Activated T-cell treated with anti-CD3 and anti-CD28 coated beads, Interleukin-2, amount 50 U/mL, for 48 hours (primary cell): ENCODE results near the gene FMN1.

ENCODE experiments used
- DNase-seq, 2 experiments: peaks; one replicate each; pipeline ENCODE4 v3.0.0-alpha.2; 2020

FMN1 gene

DNA sequence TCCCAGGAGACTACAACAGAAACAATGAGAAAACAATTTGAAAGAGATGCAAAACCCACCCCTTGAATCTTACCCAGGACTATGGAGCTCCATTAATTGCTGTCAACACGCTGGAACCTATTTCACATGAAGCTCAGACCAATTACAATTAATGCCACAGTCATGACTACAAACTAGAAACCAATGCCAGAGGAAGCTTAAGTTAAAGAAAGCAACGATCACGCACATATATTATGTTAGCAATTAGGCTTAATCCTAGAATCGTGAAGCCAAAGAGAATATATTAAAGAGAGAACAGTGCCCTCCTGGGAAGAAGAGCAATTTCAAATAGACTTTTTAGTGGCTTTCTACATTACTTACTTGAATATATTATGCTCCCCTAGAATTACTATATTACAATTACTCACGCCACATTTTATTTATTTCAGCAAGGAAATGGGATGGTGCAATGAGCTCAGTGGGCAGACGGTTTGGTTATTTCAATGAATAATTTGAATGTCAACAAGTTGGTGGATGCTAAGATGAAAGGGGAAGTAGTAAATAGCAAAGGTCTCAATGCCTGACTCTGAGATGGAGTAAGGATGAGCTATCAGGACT is 351.2 kb downstream of the FMN1 start:
- DNase-seq = no peak

DNA sequence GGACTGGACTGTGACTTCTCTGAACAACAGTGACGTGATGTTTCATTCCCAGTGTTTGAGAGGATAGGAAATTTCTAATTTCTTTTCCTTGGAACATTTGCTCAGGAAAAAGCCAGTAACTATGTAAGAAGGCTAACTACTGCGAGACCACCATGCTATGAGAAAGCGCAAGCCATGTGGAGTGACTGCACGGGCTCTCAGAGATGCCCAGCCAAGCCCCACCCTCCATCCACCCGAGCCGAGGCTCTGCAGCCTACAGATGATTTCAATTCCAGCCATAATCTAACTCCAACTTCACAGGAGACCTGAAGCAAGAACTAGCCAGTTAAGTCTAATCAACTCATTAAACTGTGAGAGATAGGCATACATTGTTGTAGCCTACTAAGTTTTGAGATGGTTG is 352.4 kb downstream of the FMN1 start:
- no peak for DNase-seq

DNA sequence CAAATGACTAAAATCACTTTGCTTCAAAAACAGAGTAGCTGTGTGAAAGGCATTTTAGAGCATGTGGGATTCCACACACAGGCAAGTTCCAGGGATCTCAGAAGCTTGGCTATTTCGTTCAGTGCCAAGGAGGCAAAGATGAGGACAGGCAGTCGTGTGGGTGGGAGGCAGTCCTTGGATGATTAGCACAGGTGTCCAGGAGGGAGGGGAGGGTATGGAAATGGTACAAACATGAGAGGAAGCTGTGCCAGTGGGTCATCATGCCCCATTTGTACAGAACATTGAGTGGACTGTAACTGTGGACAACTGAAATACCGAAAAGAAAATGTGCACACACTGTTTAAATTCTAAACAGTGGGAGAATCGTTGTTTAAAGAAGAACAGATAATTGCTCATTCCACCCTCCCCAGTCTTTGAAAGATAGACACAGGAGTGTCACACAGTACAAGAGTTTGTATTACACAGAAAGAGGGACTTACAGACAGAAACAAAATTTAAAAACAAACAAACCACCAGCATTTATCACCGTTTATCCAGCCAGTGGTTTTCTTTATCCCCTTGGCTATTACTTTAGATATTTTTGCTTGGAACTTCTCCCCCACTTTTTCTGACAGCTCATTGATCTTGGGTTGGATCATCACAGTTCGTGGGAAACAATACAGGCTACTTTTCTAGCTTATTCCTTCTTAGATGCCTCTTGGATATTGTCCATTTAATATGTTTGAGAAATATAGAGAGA is 353.8 kb downstream of the FMN1 start:
- no peak for DNase-seq

DNA sequence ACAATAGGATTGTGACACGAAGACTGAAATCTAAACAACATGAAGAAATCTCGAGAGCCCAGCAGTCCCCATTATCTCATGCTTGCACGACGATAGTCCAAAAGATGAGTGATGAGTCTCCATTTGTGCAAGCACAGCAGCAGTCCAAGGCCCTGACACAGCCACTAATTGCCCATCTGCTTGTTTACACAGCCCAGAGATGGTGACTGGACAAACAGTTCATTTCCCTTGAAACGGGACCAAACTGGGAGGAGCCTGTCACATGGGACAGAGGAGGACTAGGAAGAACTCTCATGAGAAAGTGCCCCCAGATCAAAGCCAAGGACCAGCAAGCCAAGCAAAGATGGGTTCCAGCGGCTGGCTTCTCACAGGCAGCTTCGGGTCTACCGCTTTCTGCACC is 355.7 kb downstream of the FMN1 start:
- no peak for DNase-seq

DNA sequence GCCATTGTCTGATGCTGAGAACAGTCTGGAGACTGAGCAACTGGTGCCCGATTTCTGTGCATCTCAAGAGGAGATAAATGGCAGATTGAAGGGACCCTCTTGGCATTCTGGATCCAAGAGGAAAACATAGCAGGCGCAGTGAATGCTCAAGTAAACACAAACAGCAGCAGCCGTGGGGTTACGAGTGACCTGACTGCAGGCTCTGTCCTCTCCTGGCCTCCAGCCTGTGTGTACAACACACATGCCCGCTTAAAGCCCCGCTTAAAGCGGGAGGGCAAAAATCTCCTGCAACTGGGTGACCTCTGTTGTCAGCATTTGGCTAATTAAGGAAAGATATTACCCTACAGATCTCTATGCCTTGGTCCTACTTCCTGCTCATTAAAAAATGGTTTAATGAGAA is 356.2 kb downstream of the FMN1 start:
- DNase-seq = no peak

DNA sequence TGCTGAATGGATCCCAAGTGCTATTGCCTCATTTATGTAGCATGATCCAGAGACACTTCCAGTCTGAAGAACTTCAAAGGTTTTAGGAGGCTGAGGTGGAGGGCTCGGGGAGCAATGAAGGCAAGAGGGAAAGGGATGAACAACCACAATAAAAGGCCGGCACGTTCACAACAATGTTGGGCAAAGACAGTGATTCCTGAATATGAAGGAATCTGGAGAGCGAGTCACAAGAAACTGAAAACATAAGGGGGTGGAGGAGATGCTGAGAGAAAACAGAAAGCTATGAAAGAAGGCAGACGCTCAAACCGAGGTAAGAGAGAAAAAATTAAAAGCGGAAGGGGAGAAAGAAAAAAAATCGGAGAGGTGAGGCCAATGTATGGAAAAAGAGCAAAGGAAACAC is 356.6 kb downstream of the FMN1 start:
- no peak for DNase-seq

DNA sequence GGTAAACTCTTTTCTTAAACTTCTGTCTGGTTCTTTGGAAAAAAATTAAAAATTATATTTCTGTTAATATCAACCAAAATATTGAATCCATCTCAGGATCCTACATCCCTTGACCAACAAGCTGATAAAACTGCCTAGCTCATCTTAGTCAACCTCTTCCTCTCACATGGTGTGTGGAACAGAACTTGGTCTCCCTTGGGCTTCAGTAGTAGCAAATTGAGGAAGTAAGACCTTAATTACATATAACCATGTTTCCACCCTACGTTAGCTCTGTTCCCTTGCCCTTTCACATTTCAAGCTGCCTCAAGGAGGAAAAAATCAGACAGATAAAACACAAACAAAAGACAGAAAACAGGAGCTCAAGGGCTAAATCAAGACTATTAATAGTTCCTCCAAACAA is 360.4 kb downstream of the FMN1 start:
- no peak for DNase-seq

DNA sequence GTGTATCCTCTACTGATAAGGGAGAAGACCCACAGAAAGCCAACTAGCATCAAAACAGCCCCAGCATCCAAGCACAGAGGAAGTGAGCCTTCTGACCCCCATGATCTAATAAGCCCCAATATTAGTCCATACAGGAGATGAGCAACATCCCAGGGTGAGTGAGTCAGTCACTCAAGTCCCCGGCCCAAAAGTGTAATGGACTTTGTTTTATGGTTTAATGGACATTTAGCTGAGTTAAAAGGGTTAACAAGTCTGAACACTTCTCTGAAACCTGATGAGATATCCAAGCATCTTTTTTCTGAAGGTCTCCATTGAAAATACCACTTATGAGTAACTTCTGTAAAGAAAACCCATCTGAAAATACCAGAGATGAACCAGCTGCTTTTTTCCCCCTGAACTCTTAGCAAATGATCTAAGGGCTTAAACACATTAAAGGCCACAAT is 361.1 kb downstream of the FMN1 start:
- no peak for DNase-seq

DNA sequence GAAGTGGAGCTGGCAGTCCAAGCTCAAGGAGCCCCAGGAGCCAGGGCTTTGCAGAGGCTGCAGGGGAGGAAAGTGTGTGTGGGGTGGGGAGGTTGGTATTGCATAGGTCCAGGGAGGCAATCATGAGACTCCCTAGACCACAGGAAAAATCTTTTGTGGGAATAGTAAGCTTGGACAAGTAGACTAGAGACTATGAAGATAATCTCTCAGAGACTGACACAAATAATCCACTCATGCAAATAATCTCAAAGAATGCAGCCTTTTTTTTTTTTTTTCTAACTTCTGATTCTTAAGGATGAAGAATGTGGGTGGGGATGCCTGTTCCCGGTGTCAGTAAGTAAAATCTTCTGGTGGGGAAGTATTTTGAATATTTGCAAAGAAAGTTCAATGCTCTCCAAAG is 363.0 kb downstream of the FMN1 start:
- DNase-seq = no peak

DNA sequence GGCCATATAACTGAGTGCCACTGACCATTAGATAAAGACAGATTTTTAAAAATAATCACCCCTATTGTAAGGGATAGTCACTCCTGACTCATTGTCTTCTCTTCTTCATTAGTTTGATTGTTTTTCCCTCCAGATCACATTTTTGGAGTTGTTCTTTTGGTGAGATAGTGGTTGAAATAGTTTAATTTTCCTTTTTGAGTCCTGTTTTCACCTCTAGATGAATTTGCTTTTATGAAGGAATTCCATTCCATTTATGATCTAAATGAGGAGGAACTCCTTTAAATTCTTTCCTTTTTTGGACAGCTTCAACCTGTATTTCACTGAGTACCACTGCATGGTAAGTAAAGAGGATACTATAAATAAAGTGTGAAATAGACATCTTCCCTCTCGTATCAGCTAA is 364.3 kb downstream of the FMN1 start:
- DNase-seq = no peak

DNA sequence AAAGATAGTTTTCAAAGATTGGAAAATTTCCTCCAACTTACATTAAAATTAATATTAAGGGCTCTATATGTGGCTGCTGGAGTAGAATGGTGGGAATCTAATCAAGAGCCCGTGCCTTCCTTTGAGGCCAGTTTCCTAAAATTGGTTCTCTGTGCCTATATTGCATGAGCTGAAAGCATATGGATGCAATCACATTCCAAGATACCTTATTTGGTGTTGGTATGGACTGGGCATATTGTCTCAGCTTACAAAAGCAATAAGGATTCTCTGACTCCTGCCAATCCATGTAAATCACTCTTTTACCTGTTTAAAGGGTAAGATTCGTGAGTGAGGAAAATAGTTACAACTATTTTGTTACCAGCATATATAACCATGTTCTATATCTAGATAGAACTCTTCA is 365.1 kb downstream of the FMN1 start:
- DNase-seq = no peak

DNA sequence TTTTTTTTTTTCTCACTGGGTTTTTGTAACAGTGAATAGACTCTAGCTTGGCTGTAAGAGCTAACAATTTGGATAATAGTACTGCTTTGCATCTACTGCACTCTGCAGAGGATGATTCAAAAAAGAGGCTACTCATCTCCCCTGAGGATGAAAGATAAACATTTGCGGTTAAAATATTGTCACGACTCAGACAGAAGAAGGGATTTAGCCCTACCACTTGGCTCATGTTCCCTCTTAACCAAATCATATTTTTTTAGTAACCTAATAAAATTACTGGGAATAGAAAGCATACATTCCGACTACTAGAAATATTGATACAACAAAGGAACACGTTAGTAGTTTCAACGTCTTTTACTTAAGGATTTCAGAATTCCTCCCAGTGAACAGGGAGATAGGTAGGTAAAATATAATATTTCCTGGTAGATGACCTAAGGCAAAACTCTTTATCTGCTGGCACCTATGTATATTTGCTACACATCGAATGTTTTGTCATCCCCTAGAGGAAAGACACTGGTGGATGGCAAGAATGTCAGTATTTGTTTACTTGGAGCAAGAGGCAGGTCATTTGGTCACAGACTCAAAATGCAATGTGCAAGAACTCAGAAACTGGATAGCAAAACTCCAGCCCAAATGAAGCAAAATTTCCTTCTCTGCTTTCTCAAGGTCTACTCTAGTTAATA is 365.9 kb downstream of the FMN1 start:
- DNase-seq = no peak

DNA sequence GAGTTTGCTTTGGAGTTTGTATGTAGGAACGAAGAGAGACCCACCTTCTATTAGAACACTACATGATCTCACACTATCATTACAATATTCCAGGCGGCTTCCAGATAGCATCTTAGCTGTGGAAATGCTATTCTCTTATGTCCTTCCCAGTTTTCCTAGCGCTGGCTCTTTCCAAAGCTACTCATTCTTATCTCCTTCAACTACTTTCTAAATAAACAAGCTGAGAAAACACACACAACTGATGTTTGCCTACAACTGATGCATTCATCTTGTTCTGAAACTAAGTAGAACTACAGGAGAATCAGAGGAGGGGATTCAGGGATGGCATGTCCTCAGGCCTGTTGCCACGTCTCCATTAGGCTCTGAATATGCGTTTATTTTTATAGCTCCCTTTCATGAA is 367.8 kb downstream of the FMN1 start:
- no peak for DNase-seq

DNA sequence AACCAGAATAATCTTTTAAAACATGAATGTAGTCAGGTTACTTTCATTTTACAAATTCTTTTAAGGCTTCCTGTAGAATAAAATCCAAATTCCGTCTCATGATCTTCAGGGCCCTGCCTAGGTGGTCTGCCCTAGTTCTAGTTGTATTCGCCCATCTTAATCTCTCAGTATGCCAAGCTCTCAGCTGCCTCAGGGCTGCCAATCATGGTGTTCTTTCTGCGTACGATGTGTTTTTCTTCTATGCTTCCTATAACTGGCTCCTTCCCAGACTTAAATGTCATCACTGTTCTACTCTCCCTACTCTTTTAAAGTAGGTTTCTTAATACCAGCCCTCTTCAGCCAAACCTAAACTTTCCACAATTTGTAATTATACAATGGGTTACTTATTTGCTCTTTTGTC is 369.3 kb downstream of the FMN1 start:
- DNase-seq = no peak

DNA sequence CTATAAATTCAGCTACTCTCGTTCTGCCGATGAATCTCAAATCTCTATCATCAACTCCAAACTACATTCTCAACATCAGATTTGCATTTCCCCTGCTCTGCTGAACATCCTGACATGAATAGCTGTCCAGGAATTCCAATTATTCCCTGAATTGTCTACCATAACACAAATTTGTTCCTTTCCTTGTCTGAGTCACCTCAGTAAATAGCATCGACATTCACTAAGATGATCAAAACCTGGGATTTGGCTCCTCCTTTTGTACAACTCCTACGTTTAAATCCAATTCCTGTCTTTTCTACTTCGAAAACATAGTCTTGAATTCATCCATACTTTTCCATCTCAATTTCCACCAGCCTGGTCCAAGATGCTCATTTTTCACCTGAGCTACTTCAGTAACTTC is 369.7 kb downstream of the FMN1 start:
- no peak for DNase-seq

DNA sequence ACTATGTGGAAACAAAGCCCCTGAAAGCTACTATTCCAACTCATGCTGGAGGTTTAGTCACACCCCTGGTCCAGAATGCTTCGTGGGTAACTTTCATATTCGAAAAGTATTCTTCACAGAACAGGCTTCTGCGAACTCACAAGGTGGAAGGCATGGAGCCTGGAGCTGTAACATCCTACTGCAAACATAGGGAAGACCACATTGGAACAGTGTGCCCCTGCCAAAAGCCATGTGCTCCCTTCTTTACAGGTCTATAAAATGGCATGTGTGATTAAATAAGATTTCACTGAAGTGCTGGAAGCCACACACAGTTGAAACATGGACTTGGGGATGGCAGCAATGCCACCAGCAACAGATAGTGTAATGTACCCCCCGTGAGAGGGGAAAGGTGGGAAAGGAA is 370.8 kb downstream of the FMN1 start:
- no peak for DNase-seq

DNA sequence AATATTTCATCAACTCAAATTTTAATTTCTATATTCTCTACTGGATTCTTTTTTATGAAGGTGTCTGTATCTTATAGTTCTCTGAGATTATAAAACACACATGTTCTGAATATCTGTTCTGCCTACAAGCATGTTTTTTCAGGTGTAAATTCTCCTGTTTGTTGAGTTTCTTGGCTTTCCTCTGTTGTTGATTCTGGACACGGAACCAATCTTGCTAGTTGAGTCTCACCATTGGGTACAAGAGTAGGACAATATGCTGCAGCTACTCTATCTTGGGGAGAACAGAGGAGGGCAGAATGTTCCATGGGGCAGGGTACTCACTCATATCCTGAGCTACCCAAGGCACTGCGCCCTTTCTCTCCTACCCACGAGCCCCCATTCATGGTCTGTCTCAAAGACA is 371.8 kb downstream of the FMN1 start:
- DNase-seq = no peak

DNA sequence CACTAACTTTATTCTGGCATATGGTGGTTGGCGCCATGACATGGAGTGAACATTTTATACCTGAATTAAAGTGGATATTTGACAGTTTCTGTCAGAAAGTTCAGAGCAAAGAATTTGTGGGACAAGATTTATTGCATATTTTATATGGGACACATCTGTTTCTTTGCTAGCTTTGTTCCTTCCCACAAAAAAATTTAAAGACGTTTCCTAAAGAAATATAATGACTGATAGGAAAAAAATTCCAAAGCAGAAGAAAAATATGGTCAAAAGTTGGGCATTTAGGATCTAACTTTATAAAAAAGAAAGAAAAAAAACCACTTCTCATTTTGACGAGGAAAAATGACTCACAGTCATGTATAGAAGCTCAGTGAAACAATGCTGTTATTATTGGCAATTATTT is 375.1 kb downstream of the FMN1 start:
- no peak for DNase-seq

DNA sequence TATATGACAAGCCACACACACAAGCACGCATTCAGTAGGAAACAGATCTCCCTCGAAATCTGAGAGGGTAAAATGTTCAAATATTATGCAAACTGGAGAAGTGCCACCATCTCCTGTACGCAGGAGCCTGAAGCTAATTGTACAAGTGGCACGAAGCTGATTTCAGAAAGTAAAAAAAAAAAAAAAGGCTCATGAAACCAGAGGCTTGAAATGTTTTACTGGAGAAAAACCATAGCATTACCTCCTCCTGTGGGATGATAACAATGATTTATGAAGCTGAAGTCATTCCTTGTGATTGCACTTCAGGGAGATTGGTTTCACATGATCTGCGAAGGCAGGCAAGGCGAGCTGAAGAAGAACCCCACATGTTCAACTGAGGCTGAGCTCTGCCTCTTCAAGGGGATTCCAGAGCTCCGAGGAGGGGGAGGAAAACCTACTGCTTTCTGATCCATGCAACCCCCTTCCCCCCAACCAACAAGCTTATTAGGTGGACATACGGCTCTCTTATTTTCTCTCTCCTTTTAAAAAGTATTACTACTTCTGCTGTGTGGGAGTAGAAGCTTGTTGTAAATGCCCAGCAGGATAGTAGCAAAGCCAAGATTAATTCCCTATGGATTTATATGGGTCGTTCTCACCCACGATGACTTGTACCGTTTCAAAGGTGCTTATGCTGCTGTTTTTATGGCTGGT is 375.6 kb downstream of the FMN1 start:
- no peak for DNase-seq

DNA sequence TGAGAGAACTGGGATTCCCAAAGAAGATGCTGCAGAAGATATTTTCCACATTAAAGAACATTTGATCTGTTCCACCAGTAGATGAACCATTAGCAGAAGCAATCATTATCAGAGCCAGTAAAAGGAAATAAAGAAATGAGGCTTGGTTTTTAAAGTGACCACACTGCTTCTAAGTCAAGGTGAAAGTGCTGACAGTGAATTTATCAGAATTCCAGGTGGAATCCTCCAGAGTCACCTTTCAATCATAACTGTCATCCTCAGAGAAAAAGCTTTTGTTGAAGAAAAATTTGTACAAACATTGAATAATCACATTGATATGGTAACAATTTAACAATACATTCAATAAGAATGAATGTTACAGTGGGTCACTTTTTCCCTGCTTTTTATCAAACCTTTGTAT is 376.9 kb downstream of the FMN1 start:
- DNase-seq = no peak

DNA sequence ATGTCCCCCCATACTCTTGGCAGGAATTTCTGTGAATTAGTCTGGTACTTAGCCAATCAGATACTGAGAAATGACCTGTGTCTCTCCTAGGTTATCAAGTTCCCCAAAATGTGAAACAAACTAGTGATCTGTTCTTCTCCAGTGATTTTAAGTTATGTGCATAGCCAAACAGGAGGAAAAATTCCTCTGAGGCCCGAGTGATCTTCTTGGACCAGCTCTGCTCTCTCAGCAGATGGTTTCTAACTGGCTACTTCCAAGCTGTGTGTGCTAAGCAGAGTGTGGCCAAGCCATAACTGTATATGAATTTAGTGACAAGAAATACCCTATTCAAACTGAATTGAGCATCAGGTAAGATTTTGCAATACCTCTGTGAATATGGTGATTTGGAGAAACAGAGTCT is 387.2 kb downstream of the FMN1 start:
- DNase-seq = no peak

DNA sequence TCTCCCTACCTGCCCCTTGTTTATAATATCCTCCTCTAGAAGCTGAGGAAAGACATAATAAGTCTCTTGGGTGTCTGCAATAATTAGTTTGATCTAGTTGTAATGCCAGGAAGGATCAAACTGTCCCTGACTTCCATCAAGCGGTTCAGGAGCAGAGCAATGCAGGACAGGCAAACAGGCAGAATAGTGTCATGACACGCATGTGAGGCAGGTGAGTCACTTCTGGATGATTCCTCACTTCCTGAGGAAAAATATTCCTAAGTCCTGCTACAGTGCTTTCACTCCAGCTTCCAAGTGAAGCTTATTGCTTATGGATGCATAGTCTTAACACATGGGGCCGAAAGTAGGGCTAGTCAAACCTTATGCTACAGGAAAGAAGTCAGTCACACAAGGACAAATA is 390.9 kb downstream of the FMN1 start:
- no peak for DNase-seq

DNA sequence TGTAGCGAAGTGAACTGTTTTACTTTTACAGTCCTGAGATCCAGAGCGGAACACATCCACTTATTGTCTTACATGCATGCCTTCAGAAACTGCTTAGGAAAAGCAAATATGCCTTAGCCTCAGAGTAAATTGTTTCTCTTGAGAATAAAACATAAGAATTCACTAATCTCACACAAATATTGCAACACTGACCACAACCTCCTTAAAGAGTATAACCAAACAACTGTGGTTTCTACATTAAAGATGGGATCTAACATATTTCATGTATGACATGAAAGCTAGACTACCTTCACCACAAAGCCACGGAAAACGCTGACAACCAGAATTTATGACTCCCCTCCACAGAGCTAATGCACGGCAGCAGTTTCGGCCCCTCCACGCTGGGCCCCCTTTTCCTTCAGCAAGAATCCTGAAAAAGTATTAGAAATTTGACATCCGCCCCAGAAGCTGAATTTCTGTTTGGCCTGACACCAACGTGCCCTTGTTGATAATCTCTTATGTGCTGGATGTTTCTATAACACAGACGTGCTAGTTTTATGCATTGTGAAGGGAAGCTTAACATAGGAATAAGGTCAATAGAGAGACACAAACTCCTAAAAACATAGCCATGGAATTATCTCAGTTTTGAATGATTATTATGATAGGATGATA is 392.1 kb downstream of the FMN1 start:
- DNase-seq = peak; percentile 25 to 28
